OCI-LY7 (cell line): ENCODE data around the gene C2CD4D.

ENCODE experiments used
- EZH2phosphoT487 ChIP-seq: fragments of 200-600 bp; sonication (generic); IDR thresholded peaks from 2 replicates; pipeline ENCODE4 v1.6.1; 2018; ENCODE audit warnings: low read depth, borderline replicate concordance, mild to moderate bottlenecking, mixed run types, antibody characterized with exemption, low read length, moderate library complexity, mixed read lengths
- TF ChIP-seq, protein P1 (sequence below): fragments of 200-600 bp; sonication (generic); conservative IDR thresholded peaks from 2 replicates; pipeline ENCODE4 v1.5.1; 2014; ENCODE audit warnings: mild to moderate bottlenecking, antibody characterized with exemption, low read length, moderate library complexity, mixed read lengths

DNA sequence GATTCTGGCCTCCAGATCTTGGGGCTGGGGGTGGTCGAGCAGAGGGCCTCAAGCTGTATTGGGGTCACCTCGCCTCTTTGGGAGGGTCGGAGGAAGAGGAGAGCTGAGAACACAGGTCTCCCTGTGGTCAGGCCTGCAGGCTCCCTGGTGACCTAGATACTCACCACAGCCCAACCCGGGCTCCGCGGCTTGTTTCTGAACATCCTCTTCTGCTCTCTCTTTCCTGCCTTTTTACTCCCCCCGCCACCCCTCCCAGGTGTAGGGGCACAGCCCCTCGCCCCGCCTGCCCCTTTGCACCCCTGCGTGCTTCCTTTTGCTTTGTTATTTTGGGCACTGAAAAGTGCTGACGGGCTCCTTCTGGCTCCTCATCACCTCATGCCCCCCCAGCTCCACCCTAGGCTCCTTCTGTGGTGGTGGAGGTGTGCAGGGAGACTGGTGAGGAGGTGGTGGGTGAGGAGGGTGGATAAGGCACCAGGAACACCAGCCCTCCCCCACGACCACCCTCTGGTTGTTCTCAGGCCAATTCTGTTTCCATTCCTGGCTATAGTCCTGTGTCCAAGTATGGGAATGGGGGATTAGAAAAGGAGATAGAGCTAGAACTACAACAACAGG lies 23.8 kb downstream of the C2CD4D start:
- TF ChIP-seq, protein P1, sequence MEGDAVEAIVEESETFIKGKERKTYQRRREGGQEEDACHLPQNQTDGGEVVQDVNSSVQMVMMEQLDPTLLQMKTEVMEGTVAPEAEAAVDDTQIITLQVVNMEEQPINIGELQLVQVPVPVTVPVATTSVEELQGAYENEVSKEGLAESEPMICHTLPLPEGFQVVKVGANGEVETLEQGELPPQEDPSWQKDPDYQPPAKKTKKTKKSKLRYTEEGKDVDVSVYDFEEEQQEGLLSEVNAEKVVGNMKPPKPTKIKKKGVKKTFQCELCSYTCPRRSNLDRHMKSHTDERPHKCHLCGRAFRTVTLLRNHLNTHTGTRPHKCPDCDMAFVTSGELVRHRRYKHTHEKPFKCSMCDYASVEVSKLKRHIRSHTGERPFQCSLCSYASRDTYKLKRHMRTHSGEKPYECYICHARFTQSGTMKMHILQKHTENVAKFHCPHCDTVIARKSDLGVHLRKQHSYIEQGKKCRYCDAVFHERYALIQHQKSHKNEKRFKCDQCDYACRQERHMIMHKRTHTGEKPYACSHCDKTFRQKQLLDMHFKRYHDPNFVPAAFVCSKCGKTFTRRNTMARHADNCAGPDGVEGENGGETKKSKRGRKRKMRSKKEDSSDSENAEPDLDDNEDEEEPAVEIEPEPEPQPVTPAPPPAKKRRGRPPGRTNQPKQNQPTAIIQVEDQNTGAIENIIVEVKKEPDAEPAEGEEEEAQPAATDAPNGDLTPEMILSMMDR = no peak
- no peak for TF ChIP-seq EZH2phosphoT487
